OCI-LY7 (cell line): Measurements from ENCODE around the gene POMGNT2. TPM values are rescaled to one million over a fixed set of nuclear protein-coding genes. Genes with fewer than 3 reads are reported as not detected.

Experiments used
- BruUV-seq: library from RNA; stranded (reverse); fragments of 400-500 nt; replicated peaks from 2 replicates; lab custom pipeline; 2021; lab: Mats Ljungman, UMichigan
- CTCF ChIA-PET: fragments of 300-600 bp; sonication (Branson Sonifier 250); formaldehyde crosslinking; loops from one replicate; lab custom pipeline; 2022; ENCODE audit warnings: antibody characterized with exemption; ENCODE audit not compliant: unreplicated experiment; lab: Charles Lee
- POLR2A ChIA-PET: fragments of 300-600 bp; sonication (Branson Sonifier 250); formaldehyde crosslinking; loops from one replicate; lab custom pipeline; 2022; ENCODE audit warnings: antibody characterized with exemption; lab: Charles Lee
- DNase-seq: peaks from one replicate; pipeline ENCODE4 v3.0.0-alpha.2; 2015; ENCODE audit warnings: low spot score
- H2AFZ ChIP-seq: fragments of 200-600 bp; sonication (generic), shearing (Covaris generic); 2 replicates; pipeline ENCODE4 v1.6.1; 2014; ENCODE audit warnings: mild to moderate bottlenecking, antibody characterized with exemption, low read length, moderate library complexity
- H3K27ac ChIP-seq: fragments of 200-600 bp; sonication (generic); 2 replicates; pipeline ENCODE4 v1.5.1; 2014; ENCODE audit warnings: mixed run types, low read depth, mild to moderate bottlenecking, moderate library complexity, low read length, inconsistent platforms; ENCODE audit not compliant: poor library complexity, severe bottlenecking
- H3K36me3 ChIP-seq: fragments of 200-600 bp; sonication (generic); 2 replicates; pipeline ENCODE4 v1.6.1; 2014; ENCODE audit warnings: mild to moderate bottlenecking, antibody characterized with exemption, low read length, moderate library complexity, mixed read lengths; ENCODE audit not compliant: insufficient read depth
- H3K4me1 ChIP-seq: fragments of 200-600 bp; sonication (generic); 2 replicates; pipeline ENCODE4 v1.5.1; 2014; ENCODE audit warnings: mild to moderate bottlenecking, low read length; ENCODE audit not compliant: insufficient read depth, poor library complexity, severe bottlenecking
- H3K4me2 ChIP-seq: fragments of 200-600 bp; sonication (generic); 2 replicates; pipeline ENCODE4 v1.6.1; 2014; ENCODE audit warnings: mild to moderate bottlenecking, low read length
- H3K4me3 ChIP-seq: fragments of 200-600 bp; sonication (generic); 2 replicates; pipeline ENCODE4 v1.5.1; 2014; ENCODE audit warnings: mild to moderate bottlenecking, low read depth, low read length; ENCODE audit not compliant: poor library complexity, severe bottlenecking
- H3K79me2 ChIP-seq: fragments of 200-600 bp; sonication (generic); 2 replicates; pipeline ENCODE4 v1.6.1; 2016; ENCODE audit warnings: low read depth, mild to moderate bottlenecking, low read length, moderate library complexity, mixed read lengths; ENCODE audit not compliant: insufficient read depth
- H3K9me2 ChIP-seq: fragments of 200-600 bp; sonication (generic); 2 replicates; pipeline ENCODE4 v1.6.1; 2016; ENCODE audit warnings: mild to moderate bottlenecking, low read length, mixed read lengths; ENCODE audit not compliant: insufficient read depth
- H3K9me3 ChIP-seq: fragments of 200-600 bp; sonication (generic); 2 replicates; pipeline ENCODE4 v1.6.1; 2014; ENCODE audit warnings: mild to moderate bottlenecking, mixed run types, low read length, mixed read lengths
- H4K20me1 ChIP-seq: fragments of 200-600 bp; sonication (generic); 2 replicates; pipeline ENCODE4 v1.6.1; 2014; ENCODE audit warnings: mild to moderate bottlenecking, antibody characterized with exemption, low read length, moderate library complexity, mixed read lengths; ENCODE audit not compliant: insufficient read depth
- EZH2phosphoT487 ChIP-seq: fragments of 200-600 bp; sonication (generic); IDR thresholded peaks from 2 replicates; pipeline ENCODE4 v1.6.1; 2018; ENCODE audit warnings: low read depth, borderline replicate concordance, mild to moderate bottlenecking, mixed run types, antibody characterized with exemption, low read length, moderate library complexity, mixed read lengths
- intact Hi-C: fragments of 100-400 bp; cut with micrococcal nuclease; formaldehyde crosslinking; loops from one replicate; pipeline ENCODE4 v1.10.0; 2022; ENCODE audit not compliant: unreplicated experiment
- total RNA-seq, 2 experiments: library from RNA; depleted of rRNA in 1 of 2; stranded (reverse); fragments of >200 nt in 1 of 2; shearing (Covaris generic) in 1 of 2; gene quantifications; 2 replicates each; pipeline ENCODE4 v1.2.3, GENCODE V29; 2014 to 2022
- TF ChIP-seq, protein P1 (sequence below): fragments of 200-600 bp; sonication (generic); conservative IDR thresholded peaks from 2 replicates; pipeline ENCODE4 v1.5.1; 2014; ENCODE audit warnings: mild to moderate bottlenecking, antibody characterized with exemption, low read length, moderate library complexity, mixed read lengths

POMGNT2 gene
- total RNA-seq, 2 experiments from 2014 or later: not detected

DNA sequence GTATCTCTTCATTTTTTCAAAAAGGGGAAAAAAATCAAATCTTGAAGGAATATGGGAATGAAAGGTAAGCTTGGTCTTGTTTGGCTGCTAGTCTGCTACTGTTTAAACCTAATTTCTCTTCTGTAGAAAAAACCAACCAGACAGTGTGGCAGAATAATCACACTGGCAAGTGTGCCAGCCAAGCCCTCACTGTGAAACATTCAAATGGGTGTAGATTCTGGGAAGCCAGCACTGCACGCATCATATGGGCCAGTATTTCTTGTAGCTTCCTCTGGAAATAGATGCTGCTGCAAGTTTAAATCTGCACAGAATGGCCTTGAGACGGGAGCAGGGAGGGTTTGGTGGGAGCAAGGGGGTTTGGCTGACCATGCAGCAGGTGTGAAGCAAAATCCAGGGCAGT is 62.1 kb downstream of the POMGNT2 start:
- POLR2A ChIA-PET: no interaction called here
- Histone ChIP-seq H3K9me3 (no peaks in the 10 kb centered on the region), H4K20me1 (no peaks in the 10 kb centered on the region), H2AFZ (no peak overlapping the region), H3K36me3 (no peaks in the 10 kb centered on the region), H3K79me2 (no peaks in the 10 kb centered on the region), H3K4me2 (no peak overlapping the region), H3K4me3 (no peak overlapping the region), H3K27ac (no peak overlapping the region), H3K4me1 (no peaks in the 10 kb centered on the region), H3K9me2 (no peaks in the 10 kb centered on the region)
- TF ChIP-seq, protein P1, sequence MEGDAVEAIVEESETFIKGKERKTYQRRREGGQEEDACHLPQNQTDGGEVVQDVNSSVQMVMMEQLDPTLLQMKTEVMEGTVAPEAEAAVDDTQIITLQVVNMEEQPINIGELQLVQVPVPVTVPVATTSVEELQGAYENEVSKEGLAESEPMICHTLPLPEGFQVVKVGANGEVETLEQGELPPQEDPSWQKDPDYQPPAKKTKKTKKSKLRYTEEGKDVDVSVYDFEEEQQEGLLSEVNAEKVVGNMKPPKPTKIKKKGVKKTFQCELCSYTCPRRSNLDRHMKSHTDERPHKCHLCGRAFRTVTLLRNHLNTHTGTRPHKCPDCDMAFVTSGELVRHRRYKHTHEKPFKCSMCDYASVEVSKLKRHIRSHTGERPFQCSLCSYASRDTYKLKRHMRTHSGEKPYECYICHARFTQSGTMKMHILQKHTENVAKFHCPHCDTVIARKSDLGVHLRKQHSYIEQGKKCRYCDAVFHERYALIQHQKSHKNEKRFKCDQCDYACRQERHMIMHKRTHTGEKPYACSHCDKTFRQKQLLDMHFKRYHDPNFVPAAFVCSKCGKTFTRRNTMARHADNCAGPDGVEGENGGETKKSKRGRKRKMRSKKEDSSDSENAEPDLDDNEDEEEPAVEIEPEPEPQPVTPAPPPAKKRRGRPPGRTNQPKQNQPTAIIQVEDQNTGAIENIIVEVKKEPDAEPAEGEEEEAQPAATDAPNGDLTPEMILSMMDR: no peak
- TF ChIP-seq EZH2phosphoT487: no peak
- no peak for DNase-seq
- CTCF ChIA-PET: no interaction called here
- intact Hi-C loops: no loop called here
- no TSS peak for BruUV-seq

DNA sequence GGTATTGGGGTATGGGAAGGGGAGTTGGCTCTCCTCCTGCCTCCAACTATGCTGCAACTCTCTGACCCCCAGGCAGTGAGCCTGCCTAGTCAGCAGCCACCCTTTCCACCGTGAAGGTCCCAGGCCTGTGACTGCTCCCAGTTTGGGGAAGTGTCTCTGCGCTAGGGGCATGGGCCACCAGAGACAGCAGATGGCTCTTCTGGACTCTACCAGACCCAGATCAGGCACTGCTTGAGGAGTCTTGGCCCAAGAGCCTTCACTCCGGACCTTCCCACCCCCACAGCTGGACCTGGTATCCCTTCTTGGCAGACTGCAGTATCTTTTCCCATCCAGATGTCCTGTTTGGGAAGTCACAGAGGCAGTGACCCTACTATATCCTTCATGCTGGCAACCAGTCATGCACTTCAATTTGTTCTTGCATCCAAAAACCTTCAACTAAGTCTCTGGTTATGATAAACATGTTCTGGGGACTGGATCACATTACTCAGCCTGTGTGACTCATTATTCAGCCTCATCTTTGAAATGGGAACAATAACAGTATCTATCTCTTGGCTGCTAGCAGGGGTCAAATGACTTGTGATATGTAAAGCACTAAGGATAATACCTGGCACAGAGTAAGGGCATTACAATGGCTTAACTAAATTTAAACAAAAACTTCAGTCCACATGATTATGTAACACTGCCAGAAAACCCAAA is 62.7 kb downstream of the POMGNT2 start:
- no peak overlapping the region for H3K27ac ChIP-seq
- CTCF ChIA-PET: no interaction called here
- H3K9me3 ChIP-seq: no peaks in the 10 kb centered on the region
- no peaks in the 10 kb centered on the region for H3K79me2 ChIP-seq
- H2AFZ ChIP-seq: no peak overlapping the region
- no peaks in the 10 kb centered on the region for H3K9me2 ChIP-seq
- TF ChIP-seq, protein P1: no peak
- no peak for TF ChIP-seq EZH2phosphoT487
- H3K4me2 ChIP-seq: no peak overlapping the region
- no TSS peak for BruUV-seq
- no peaks in the 10 kb centered on the region for H3K4me1 ChIP-seq
- H3K36me3 ChIP-seq: no peaks in the 10 kb centered on the region
- intact Hi-C loops: no loop called here
- DNase-seq: no peak
- H3K4me3 ChIP-seq: no peak overlapping the region
- POLR2A ChIA-PET: no interaction called here
- H4K20me1 ChIP-seq: no peaks in the 10 kb centered on the region

DNA sequence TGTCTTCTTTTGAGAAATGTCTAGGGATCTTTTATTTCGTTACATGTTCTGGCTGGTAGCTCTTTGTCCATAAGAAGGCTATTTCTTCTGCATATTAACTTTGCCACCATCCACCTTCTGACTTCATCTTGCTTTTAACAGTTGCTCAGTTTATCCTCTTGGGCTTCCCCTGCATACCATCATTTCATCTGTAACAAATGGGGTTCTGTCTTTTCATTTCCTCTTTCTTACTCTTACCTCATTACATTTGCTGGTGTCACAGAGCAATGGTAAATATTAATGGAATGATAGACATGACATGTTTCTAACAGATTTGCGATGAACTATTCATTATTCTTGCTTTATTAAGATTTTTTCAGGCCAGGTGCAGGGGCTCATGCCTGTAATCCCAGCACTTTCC is 64.4 kb downstream of the POMGNT2 start:
- Histone ChIP-seq H3K4me3 (no peak overlapping the region), H3K36me3 (no peaks in the 10 kb centered on the region), H3K4me2 (no peak overlapping the region), H3K9me3 (no peaks in the 10 kb centered on the region), H3K9me2 (no peaks in the 10 kb centered on the region), H3K79me2 (no peaks in the 10 kb centered on the region), H3K27ac (no peak overlapping the region), H2AFZ (no peak overlapping the region), H4K20me1 (no peaks in the 10 kb centered on the region), H3K4me1 (no peaks in the 10 kb centered on the region)
- intact Hi-C loops: no loop called here
- no TSS peak for BruUV-seq
- DNase-seq: no peak
- no peak for TF ChIP-seq EZH2phosphoT487
- TF ChIP-seq, protein P1: no peak
- ChIA-PET POLR2A (no interaction called here), CTCF (no interaction called here)
